ENCODE data around the gene TMEM39B.

- TF ChIP-seq CTCF (IDR thresholded peaks at IDR 0.05; ENCODE audit: insufficient read depth, low read depth, low read length) (no peak), EZH2 (IDR thresholded peaks at IDR 0.05; ENCODE audit: insufficient read depth, low read length) (no peak)
Observed at GRCh38 chr1:32150847-32151246, 78.1 kb downstream of the TMEM39B start.
